Esophagus mucosa (tissue), 1 donor: ENCODE measurements around the gene ERAL1. TPM values are rescaled to one million over a fixed set of nuclear protein-coding genes. Genes with fewer than 3 reads are reported as not detected.
A peak's percentile ranks its signal among the peaks of the same experiment; 100 is the strongest.
"Not testable (repeated sequence)": the region's sequence is repeated elsewhere in the genome, so short reads cannot be mapped to it uniquely, and the experiment has no call there.

Experiments
- ATAC-seq: fragments of 200-7000 bp; cut with Tn5 transposase; one replicate; pipeline ENCODE4 v1.9.1; 2020
- total RNA-seq: library from RNA; stranded (reverse); gene quantifications from one replicate; pipeline ENCODE4 v1.2.4, GENCODE V29; 2023
- donor health status: DM: yes; HTN: yes; CAD: no.

Gene ERAL1
- 31.7 TPM for total RNA-seq

GRCh38 chr17:28854457-28855335 is at the start of gene ERAL1:
Gene ERAL1, plus strand, starts transcription at chr17:28855016. Its CDS starts 19 bp downstream, at chr17:28855035.
- ATAC-seq, result peak; percentile 94

GRCh38 chr17:28807925-28808634 is 46.7 kb upstream of the ERAL1 start:
- no peak for ATAC-seq

- ATAC-seq, result no peak
Measured at GRCh38 chr17:28810437-28810836, 44.4 kb upstream of the ERAL1 start.

GRCh38 chr17:28811651-28812090 is 43.1 kb upstream of the ERAL1 start:
- ATAC-seq, result peak; percentile 12

DNA sequence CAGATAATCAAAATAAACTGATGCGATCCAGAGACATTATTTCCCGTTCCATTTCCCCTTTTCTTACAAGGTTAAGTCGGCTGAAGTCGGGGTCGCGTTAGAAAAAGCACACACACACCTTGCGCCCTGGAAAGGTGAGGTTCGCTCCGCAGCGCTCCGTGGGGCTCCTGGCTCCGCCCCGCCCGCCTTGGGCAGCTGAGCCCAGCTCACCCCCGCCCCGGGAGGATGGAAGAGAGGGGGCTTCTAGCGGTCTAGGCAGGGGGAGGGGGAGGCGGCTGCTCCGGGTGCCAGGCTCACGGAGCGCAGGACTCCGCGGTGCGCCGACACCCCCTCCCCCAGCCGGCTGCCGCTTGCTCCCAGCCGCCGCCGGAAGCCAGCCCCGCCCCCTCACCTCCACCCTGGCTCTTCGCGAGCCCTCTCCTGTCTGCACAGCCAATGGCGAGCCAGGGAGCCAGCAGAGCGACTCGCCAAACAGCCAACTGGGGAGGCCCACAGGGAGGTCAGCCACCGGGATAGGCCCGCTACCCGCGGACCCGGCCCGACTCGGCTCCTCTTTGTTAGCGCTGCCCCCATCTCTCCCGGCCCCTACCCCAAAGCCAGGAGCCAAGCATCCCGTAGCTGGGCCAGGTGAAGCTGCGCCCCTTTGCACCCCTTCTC is 42.6 kb upstream of the ERAL1 start:
- peak; percentile 99 for ATAC-seq

- peak; percentile 31 for ATAC-seq
Measured at GRCh38 chr17:28812748-28813377, 42.0 kb upstream of the ERAL1 start.

GRCh38 chr17:28816540-28816939 is 38.3 kb upstream of the ERAL1 start:
- ATAC-seq, result no peak

- no peak for ATAC-seq
Measured at GRCh38 chr17:28818819-28819221, 36.0 kb upstream of the ERAL1 start.

DNA sequence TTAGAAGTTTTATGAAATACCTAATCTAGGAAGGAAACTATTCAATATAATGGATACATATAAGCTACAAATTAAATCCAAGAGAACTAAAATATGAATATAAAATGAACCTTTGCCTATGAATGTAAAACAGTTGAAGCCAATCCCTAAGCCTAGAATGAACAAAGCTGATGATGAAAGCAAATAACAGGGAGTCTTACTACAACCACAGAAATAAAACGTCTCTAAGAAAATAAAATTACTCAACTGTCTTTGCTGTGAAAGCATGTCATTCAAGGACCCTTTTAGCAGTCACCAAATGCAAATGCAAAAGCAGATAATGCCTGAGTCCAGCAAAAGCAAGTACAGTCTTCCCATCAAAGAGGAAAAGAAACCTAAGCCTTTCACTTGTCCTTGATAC is 35.2 kb upstream of the ERAL1 start:
- ATAC-seq, result no peak

- no peak for ATAC-seq
Measured at GRCh38 chr17:28827672-28828071, 27.1 kb upstream of the ERAL1 start.

- no peak for ATAC-seq
Measured at GRCh38 chr17:28828294-28829040, 26.3 kb upstream of the ERAL1 start.

DNA sequence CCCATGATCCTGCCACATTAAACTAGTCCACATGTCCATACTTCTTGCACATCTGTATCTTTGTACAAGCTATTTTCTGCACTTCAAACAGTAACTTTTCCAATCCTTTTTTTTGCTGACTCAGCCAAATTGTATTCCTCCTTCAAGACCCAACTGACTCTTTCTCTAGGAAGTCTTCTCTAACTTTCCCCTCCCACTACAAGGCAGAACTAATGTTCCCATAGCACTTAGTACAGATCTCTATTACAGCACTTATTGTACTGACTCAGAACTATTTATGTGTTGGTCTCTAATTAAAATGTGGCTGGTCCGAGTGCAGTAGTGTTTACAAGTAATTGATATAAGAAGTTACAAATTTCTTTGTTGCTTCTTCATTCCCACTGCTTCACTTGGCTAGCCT is 20.4 kb upstream of the ERAL1 start:
- ATAC-seq, result no peak

GRCh38 chr17:28836541-28836940 is 18.3 kb upstream of the ERAL1 start:
- ATAC-seq, result not testable (repeated sequence)

DNA sequence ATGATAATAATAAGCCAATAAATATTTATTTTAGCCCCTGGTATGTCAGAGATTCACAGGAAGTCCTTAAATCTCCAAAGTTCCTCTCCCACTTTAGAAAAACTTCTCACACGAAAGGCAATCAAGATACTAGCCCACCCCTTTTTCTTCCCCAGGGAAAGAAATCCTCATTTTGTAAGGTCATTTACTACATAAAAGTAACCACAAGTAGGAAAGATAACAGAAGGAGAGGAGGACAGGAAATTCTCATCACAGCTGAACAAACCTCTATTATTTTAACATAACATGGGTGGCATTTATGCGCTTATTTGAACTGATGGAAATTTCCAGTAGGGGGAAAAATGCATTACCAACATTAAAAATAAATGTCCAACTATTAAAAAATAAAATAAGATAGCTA is 15.6 kb upstream of the ERAL1 start:
- ATAC-seq, result no peak

DNA sequence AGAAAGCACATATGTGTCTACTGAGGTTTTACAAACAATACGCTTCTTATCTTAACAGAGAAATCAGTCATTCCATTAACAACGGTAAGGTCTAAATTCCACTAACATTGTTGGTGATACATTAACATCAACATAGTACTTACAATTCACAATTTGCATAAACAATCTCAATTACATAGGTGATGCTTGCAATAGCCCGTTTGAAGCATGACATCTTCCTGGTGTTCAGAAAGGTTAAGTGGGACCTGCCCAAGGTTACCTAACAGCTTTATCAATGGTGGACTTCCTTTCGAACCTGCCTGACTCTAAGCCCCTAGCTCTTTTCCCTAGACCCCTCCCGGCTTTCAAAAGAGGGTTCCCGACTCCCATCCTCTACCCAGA is 12.9 kb upstream of the ERAL1 start:
- ATAC-seq, result no peak

DNA sequence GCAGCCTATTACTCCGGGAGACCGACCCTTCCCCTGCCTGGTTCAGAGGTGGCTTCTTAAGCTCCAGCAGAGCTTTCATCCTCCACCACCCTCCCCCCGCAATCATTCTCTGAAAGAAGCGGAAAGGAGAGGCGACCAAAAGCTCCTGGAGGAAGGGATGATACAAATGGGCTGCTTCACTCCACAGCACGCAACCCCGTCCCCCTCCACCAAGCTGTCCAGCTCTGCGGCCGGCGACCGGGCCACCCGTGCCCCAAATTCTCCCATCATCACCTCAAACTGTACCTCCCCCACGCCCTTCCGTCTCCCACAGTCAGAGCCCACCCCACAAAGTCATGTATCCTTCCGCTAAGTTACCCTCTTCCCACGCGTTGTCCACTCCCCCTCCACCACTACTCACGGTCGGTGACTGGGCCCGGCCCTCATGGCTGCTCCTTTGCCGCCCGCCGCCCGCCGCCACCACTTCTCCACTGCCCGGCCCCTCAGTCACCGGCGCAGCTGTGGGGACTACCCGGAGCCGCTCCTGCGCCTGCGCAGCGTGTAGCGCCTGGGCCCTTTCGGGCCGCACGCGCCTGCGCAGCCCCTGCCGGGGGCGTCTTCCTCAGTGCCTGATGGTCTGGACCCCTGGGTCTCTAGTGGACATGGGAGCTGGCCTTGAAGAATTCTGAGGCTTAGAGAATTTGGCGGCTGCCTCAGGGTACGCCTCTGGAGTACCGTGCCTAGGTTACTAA is 12.4 kb upstream of the ERAL1 start, which contains the start of gene FAM222B:
Gene FAM222B, minus strand, starts transcription at position 509 of the 731 bp plus-strand sequence. CDS start 76,123 bp downstream, outside the sequence.
- ATAC-seq, result peak; percentile 95

- no peak for ATAC-seq
Measured at GRCh38 chr17:28843816-28844148, 11.0 kb upstream of the ERAL1 start.

- no peak for ATAC-seq
Measured at GRCh38 chr17:28846231-28846630, 8.6 kb upstream of the ERAL1 start.

DNA sequence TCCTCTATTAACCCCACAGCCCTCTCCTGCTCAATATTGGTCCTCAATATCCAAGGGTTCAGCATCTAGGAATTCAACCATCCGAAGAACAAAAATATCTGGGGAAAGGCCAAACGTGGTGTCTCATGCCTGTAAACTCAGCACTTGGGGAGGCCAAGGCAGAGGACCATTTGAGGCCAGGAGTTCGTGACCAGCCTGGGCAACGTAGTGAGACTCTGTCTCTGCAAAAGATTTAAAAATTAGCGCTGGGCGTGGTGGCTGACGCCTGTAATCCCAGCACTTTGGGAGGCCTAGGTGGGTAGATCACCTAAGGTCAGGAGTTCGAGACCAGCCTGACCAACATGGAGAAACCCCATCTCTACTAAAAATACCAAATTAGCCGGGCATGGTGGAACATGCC is 8.1 kb upstream of the ERAL1 start:
- ATAC-seq, result not testable (repeated sequence)

- ATAC-seq, result peak; percentile 45
Measured at GRCh38 chr17:28848667-28849066, 6.1 kb upstream of the ERAL1 start.

GRCh38 chr17:28849281-28849680 is 5.5 kb upstream of the ERAL1 start:
- ATAC-seq, result no peak
